GM21423 (cell line): ENCODE results near the gene THAP12.

Source experiments
- ATAC-seq: cut with Tn5 transposase; IDR thresholded peaks from one replicate; pipeline ENCODE4 v1.9.1; 2021; ENCODE audit warnings: mild to moderate bottlenecking, moderate library complexity; ENCODE audit not compliant: unreplicated experiment

The THAP12 gene

DNA sequence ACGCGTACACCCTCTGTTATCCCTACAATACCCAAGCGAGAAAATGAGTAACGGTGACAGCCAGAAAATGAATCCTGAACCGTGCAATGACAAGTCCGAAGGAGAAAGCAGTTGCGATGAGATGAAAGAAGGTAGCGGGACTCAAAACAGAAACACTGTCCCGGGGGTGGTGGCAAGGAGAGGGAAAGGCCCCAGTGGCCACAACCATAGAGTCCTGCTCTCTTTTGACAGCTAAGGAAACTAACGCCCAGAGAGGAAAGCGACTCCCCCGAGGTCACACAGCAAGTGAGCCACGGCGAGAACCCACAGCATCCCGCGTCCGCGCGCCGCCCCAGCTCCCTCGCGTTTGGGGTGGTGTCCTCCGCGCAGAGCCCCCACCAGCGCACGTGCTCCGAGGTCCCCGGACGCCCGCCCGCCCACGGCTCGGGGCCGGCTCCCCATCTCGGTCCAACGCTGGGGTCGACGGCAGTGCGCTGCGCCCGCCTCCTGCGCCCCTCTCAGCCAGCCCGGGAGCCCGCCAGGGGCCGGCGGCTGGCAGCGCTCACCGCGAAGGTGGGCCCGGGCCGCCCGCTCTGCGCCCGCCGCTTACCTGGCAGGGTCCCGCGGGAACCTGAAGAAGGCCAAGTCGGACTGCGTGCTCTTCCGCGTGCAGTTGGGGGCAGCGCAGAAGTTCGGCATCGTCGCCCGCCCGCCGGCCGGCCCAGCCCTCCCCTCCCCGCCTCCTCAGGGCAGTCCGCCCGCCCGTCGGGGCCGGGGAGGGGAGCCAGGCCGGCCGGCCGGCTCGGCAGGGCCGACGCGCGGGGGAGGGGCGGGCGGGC lies 564 bp downstream of the THAP12 start:
- peak; percentile 15 for ATAC-seq

DNA sequence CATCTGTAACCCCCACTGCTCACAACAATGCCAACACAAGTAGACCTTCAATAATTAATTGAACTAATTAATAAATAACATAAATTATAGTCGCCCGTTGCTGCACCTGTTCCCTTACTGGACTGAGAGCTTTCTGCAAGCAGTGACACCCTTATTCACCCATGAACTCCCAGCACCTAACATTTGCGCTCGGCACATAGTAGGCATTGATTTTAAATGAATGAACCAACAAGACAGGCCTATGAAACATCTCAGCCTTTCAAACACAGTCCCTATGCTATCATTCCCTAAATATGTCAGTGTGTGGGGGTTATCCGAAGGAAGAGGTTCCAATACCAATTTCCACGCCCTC lies 1.1 kb downstream of the THAP12 start:
- ATAC-seq, result no peak

DNA sequence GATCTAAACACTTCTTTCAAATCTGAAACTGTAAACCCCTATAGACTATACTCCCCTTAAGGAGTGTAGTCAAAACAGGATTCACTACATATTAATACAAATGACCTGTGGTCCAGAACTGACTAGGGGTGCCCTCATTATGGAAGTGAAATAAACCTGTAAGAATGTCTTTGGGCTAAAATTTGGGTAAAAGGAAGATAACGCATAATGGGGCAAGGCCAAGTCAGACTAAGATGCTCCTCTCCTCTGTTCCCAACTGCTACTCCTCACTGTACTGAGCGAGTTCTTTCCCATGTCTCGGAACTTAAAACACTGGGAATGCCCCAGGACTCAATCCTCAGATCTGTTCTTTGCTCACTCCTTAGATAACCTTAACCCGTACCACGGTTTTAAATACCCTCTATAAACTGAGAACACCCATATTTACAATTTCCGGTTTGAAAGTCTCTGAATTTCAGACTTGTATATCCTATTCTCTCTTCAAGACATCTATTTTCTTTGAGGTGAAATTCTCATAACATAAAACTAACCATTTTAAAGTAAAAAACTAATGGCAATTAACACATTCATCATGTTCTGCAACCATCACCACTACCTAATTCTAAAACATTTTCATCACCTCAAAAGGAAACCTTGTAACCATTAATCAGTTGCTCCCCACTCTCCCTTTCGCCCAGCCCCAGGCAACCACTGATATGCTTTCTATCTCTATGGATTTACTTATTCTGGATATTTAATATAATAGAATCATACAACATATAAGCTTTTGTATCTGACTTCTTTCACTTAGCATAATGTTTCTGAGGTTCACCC lies 4.0 kb downstream of the THAP12 start:
- ATAC-seq, result no peak

DNA sequence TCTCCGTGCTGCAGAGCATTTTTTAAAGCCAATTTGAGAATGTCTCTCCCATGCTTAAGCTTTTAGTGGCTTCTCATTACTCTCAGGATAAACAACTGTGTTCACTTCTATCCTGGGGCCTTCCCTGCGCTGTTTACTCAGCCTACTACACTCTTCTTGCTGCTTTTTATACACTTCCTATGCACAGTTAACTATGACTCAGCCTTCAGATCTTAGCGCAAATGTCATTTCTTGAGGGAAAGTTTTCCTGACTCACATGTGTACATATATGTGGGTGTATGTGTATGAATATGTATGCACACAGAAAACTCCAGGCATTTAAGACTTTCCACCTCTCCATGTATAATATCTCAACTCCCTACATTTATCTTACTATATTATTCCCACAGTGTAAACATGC lies 9.8 kb downstream of the THAP12 start:
- ATAC-seq, result peak; percentile 71

DNA sequence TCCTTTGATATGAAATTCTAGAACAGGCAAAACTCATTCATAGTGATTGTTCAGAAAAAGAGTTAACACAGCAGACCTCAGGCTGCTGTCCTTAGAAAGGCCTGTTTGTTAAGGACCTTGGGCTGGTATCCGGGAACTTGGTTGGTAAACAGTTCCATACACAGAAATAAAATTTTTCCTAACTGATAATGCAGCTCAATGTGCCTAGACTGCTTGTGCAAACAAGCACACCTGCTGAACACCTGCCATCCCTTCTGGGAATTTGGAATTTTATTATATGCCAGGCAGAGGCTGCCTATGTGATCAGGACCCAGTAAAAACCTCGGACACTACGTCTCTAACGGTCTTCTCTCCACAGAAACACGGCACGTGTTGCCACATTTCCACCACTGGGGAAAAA lies 11.5 kb downstream of the THAP12 start:
- ATAC-seq, result no peak

DNA sequence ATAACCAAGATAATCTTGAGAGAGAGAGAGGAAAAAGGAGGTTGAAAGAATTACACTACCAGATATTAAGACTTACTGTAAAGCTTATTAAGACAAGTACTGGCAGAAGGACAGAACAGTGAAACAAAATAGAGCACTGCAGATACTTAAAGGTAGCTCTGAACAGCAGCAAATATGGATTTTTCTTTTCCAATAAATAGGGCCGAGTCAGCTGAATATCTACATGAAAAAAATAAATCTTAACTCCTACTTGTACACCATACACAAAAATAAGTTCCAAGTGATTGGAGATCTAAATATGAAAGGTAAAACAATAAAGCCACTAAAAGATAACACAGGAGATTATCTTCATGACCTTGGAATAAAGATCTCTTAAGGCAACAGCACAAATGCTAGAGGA lies 12.4 kb downstream of the THAP12 start:
- ATAC-seq, result no peak

DNA sequence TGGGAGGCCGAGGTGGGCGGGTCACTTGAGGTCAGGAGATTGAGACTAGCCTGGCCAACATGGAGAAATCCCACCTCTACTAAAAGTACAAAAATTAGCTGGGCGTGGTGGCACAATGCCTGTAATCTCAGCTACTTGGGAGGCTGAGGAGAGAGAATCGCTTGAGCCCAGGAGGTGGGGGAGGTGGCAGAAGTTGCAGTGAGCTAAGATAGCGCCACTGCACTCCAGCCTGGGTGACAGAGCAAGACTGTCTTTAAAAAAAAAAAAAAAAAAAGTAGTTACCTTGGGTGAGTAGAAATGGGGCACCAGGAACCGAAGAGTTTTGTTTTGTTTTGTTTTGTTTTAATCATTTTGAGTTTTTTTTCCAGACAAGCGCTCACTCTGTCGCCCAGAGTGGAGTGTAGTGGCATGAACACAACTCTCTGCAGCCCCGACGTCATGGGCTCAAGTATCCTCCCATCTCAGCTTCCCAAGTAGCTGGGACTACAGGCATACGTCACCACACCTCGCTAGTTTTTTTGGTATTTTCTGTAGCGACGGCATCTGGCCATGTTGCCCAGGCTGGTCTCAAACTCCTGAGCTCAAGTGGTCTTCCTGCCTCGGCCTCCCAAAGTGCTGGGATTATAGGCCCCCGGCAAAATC lies 15.8 kb downstream of the THAP12 start:
- ATAC-seq, result no peak

DNA sequence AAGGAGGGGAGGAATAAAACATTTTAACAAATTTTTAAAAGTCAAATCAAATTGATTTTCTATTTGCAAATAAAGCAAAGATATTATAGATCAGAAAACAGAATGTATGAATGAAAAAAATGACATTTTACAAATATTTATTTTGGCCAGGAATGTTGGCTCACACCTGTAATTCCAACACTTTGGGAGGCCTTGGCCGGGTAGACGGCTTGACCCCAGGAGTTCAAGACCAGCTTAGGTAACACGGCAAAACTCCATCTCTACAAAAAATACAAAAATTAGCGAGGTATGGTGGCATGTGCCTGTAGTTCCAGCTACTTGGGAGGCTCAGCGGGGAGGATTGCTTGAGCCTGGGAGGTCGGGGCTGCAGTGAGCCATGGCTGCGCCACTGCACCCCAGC lies 18.2 kb downstream of the THAP12 start:
- ATAC-seq, result no peak

DNA sequence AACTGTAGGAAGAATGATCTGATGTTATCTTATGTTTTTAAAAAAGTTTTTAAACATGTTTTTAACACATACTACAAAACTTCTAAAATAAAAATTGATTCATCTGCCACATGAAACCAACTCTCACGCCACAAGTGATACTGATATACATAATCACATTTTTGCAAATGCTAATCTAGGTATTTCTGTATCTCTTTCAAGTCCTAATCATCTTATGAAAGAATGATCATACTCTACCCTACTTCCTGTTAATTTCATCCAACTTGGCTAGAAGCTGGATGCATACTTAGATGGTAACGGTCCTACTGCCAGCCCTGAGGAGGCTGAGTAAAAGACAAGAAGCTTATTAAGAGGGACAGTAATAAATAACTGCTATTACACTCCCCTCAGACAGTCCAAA lies 19.2 kb downstream of the THAP12 start:
- ATAC-seq, result no peak

DNA sequence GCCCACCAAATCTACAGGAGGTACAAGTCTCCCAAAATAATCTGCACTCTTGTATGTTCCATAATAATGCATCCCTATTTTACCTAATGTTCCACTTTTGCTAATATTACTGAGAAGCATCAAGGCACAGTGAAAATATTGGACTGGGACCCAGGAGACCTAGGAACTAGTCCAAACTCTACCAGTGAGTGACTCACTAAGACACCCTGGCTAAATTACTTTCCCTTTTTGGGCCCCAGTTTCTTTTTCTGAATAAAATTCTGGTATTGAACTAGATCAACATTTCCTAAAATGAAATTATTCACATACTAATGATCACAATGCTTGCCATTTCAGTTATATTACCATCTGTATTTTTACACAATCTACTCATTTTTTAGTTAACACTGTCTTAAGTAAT lies 19.6 kb downstream of the THAP12 start:
- ATAC-seq, result no peak

DNA sequence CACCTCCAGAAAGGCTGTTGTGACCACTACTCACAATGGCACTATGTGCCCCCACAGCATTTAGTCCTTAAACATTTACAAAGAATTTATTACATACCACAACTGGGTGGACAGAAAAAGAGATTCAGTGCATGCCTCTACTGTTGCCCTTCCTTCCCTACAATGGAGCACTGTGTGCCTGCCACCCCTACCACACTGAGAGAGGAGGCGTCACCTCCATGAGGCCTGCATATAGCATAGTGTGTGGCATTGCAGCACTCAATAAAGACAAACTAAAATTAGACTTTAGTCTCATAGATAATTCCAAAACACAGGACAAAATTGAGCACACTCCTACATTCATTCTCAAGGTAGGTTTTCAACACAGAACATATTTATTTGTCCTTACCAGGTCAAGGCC lies 25.8 kb downstream of the THAP12 start:
- ATAC-seq, result no peak

DNA sequence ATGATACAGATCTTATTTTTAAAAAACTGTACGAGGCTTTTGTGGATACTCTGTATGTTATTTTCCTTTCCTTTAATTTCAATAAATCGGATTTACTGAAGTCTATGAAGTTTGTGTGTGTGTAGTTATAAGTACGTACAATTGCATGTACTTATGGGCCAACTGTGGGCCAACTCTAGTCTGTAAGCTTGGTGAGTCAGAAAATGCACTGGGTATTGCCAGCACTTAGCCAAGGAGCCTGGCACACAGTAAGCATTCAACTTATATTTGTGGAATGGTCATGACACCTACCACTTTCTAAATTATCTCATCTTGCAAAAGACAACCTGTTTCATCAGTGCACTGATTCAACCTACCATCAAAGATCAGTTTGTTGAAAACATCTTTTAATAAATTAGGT lies 32.6 kb downstream of the THAP12 start:
- no peak for ATAC-seq

DNA sequence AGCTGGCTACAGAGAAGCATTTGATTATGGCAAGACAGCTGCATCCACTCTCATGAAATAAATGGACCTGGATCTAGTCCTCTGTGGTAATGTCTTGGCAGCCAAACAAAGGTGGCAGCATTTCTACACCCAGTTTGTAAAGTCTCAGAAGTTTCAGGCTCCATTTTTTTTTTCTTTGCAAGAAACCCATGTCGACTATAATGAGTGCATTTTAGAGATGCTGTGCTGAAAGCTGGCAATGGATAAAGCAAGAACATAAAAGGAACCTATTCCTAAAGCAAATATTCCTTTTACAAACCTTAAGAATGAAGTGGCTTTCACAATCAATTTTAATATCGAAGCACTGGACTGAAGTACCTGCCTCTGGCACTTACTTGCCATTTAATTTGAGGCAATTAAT lies 33.5 kb downstream of the THAP12 start:
- ATAC-seq, result no peak

DNA sequence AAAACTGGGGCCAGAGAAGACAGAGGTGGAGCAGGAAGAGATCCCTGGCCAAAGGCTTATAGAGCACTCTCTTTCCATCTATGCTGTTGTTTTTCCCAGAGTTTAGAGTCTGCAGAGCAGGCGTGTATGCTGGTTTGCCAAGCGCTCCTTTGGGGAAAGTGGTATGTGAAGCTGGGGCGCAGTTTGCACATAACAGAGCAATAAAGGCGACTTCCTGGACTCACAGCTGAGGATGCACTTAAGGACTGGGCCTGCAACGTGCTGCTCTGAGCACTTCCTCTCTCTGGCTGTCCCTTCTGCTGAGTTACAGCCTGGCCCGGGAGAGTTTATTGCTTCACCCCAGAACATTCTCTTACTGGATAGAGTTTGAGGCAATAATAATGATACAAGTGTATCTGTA lies 41.7 kb downstream of the THAP12 start:
- ATAC-seq, result no peak

DNA sequence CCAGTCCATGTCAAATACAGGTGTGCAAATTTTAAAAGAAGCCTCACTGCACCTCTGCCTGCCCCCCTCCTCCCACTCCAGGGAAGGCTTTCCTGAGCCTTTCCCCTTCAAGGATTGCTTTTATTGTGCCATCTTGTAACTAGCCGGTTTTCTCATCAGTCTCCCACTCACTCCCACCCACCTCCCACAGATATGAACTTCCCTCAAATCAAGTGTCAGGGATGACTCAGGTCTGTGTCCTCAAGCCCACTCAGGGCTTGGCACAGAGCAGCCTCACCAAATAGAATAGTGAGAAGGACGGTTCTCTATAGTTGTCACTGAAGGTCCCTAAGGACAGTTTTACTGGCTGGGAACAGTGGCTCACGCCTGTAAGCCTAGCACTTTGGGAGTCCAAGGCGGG lies 43.0 kb downstream of the THAP12 start:
- ATAC-seq, result no peak

DNA sequence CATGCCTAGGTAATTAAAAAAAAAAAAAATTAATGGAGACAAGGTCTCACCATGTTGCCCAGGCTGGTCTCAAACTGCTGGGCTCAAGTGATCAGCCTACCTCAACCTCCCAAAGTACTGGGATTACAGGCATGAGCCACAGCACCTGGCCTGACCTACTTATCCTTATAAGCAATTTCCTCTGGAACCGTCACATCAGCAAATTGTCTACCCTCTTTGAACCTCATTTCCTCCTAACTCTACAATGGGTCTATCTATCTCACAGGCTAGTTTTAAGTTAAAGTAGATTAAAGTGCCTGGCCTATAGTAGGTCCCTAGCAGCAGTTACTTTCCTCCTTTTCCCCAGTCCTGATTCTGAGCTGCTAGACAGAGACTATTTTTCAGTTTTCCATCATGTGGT lies 43.5 kb downstream of the THAP12 start:
- no peak for ATAC-seq

DNA sequence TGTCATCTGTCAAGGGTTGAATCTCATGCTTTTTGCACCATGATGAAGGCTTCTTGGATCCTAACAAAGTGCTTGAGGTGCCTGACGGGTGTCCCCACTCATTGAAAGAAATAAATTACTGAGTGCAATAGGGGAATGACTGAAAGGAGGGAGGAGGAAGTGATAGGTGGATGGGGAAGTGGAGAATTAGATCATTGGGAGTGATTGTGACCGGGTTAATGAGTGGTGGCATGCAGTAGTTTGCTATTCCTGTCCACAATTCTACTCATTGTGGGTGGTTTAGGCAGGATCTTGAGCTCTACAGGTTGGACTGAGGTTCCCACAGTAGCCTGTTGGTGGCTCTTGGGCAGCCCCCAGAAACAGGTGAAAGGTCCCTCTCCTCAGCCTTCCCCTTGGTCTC lies 44.3 kb downstream of the THAP12 start:
- ATAC-seq, result no peak

DNA sequence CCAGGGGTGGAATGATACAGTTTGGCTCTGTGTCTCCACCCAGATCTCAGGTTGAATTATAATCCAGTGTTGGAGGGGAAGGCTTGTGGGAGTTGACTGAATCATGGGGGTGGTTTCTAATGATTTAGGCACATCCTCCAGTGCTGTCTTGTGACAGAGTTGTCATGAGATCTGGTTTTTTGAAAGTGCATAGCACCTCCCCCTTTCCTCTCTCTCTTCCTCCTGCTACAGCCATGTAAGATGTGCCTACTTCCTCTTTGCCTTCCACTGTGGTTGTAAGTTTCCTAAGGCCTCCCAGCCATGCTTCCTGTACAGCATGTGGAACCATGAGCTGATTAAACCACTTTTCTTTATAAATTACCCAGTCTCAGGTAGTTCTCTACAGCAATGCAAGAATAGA lies 45.1 kb downstream of the THAP12 start:
- no peak for ATAC-seq

DNA sequence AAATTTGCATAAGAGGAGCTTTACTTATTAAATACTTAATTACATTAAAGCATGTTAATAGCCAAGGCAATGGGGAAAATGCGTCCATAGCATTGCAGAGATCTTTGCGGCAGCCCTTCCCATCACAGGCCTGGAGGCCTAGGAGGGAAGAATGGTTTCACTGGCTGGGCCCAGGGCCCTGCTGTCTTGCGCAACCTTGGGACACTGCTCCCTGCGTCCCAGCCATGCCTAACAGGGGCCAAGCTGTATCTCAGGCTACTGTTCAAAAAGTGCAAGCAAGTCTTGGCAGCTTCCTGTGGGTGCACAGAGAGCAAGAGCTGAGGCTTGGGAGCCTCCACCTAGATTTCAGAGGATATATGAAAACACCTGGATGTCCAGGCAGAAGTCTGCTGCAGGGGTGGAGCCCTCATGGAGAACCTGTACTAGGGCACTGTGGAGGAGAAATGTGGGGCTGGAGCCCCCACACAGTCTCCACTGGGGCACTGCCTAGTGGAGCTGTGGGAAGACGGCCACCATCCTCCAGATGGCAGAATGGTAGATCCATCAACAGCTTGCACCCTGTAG lies 46.0 kb downstream of the THAP12 start:
- no peak for ATAC-seq

DNA sequence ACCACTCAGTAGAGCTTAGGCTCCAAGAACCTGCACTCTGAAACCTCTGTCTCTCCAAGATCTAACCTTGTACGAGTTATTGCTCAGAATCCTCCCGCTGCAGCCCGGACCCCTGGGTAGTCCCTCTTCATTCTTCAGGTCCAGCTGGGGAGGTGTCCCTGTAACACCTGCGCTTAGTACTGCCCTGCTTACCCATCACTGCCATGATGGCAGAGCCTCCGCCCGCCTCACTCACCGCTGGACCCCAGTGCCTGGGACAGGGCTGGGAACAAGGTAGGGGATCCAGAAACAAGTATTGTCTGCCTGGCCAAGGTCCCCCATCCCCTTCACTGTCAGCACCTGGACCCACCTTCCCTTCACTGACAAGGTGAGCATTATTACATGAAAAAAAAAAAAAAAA lies 50.3 kb downstream of the THAP12 start:
- no peak for ATAC-seq

DNA sequence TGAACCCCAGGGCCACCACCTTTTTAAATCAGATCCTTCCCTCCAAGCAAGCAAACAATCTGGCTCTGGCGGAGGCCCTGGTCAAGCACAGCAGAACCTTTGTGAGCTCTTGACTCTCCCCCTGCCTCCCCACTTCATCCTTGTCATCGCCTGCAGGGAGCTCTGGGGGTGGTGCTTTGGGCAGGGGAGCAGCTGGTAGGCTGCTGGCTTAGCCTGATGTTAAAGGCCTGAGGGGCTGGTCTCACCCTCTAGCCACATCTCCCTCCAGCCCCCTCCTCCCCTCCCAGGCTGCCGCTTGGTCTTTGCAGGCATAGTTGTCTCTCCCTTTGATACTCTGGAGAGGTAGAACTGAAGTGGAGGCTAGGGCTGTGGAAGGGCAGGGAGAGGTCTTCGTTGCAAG lies 50.9 kb downstream of the THAP12 start:
- ATAC-seq, result no peak
